ENCODE data around the gene U2AF2.

- TF ChIP-seq EZH2 (IDR thresholded peaks at IDR 0.05; ENCODE audit: borderline replicate concordance, low read length) (no peak), CTCF (IDR thresholded peaks at IDR 0.05; ENCODE audit: low read length) (no peak)
These were observed 17.6 kb downstream of the U2AF2 start for GRCh38 chr19:55672418-55672817.
